CD8-positive, alpha-beta memory T cell (primary cell): ENCODE measurements around the gene TIAM2. TPM values are rescaled to one million over a fixed set of nuclear protein-coding genes. Genes with fewer than 3 reads are reported as not detected.
"Not testable (repeated sequence)": the region's sequence is repeated elsewhere in the genome, so short reads cannot be mapped to it uniquely, and the experiment has no call there.

Experiments
- CTCF ChIA-PET: fragments of 350-600 bp; sonication (Branson Sonifier 250); formaldehyde crosslinking; loops from one replicate; lab custom pipeline; 2021; ENCODE audit warnings: antibody characterized with exemption; lab: Charles Lee
- POLR2A ChIA-PET: fragments of 350-600 bp; sonication (Branson Sonifier 250); formaldehyde crosslinking; loops from one replicate; lab custom pipeline; 2021; ENCODE audit warnings: antibody characterized with exemption; lab: Charles Lee
- DNase-seq, 5 donors: peaks; one replicate each; pipeline versions ENCODE4 v3.0.0 to v3.0.0-alpha.2; 2020 to 2022; ENCODE audit warnings: mixed read lengths in 1 of 5
- H3K27ac ChIP-seq: one replicate; pipeline ENCODE4 v1.7.0; 2013; ENCODE audit warnings: low read depth, mild to moderate bottlenecking, low read length, moderate library complexity
- H3K27me3 ChIP-seq: 2 replicates; pipeline ENCODE4 v1.7.0; 2013; ENCODE audit warnings: low read length, mild to moderate bottlenecking; ENCODE audit not compliant: insufficient read depth, poor library complexity, severe bottlenecking
- H3K36me3 ChIP-seq: 2 replicates; pipeline ENCODE4 v1.7.0; 2013; ENCODE audit warnings: mild to moderate bottlenecking, low read length, moderate library complexity; ENCODE audit not compliant: insufficient read depth
- H3K4me1 ChIP-seq: 2 replicates; pipeline ENCODE4 v1.7.0; 2013; ENCODE audit warnings: mild to moderate bottlenecking, low read length, moderate library complexity; ENCODE audit not compliant: insufficient read depth
- H3K4me3 ChIP-seq: 2 replicates; pipeline ENCODE4 v1.7.0; 2013; ENCODE audit warnings: mild to moderate bottlenecking, low read length
- H3K9me3 ChIP-seq: 2 replicates; pipeline ENCODE4 v1.7.0; 2013; ENCODE audit warnings: mild to moderate bottlenecking, low read length
- H3K27ac Mint-ChIP-seq, 8 donors: one replicate each; pipeline ENCODE4 v1.8.0; 2020 to 2021; ENCODE audit warnings: mixed read lengths in 8 of 8, mild to moderate bottlenecking in 6 of 8, inconsistent platforms in 3 of 8, moderate library complexity in 3 of 8
- H3K27me3 Mint-ChIP-seq, 2 donors: one replicate each; pipeline ENCODE4 v1.8.0; 2020 to 2021; ENCODE audit warnings: mixed read lengths in 2 of 2, mild to moderate bottlenecking in 1 of 2, moderate library complexity in 1 of 2
- H3K36me3 Mint-ChIP-seq, 3 donors: one replicate each; pipeline ENCODE4 v1.8.0; 2020 to 2021; ENCODE audit warnings: mixed read lengths in 3 of 3, inconsistent platforms in 1 of 3, mild to moderate bottlenecking in 1 of 3
- H3K4me1 Mint-ChIP-seq, 3 donors: one replicate each; pipeline ENCODE4 v1.8.0; 2020 to 2021; ENCODE audit warnings: mixed read lengths in 3 of 3, inconsistent platforms in 1 of 3, mild to moderate bottlenecking in 1 of 3
- H3K4me3 Mint-ChIP-seq, 7 donors: one replicate each; pipeline ENCODE4 v1.8.0; 2020 to 2021; ENCODE audit warnings: mixed read lengths in 7 of 7, mild to moderate bottlenecking in 6 of 7, moderate library complexity in 4 of 7, inconsistent platforms in 2 of 7
- H3K9me3 Mint-ChIP-seq, 5 donors: one replicate each; pipeline ENCODE4 v1.8.0; 2020 to 2022; ENCODE audit warnings: mixed read lengths in 5 of 5, mild to moderate bottlenecking in 3 of 5, moderate library complexity in 2 of 5, inconsistent platforms in 1 of 5
- polyA plus RNA-seq: library from polyadenylated mRNA; unstranded; fragments of 300-500 nt; fragmentation: Illumina TruSeq; gene quantifications from one replicate; pipeline ENCODE4 v1.2.3, GENCODE V29; 2021
- total RNA-seq, 2 experiments: library from RNA; stranded (reverse); gene quantifications; one replicate each; pipeline ENCODE4 v1.2.3, GENCODE V29; 2021

TIAM2 gene
- total and polyA plus RNA-seq, 3 experiments from 2014 or later, result 1.1 to 31.1 (median 24.5) TPM

DNA sequence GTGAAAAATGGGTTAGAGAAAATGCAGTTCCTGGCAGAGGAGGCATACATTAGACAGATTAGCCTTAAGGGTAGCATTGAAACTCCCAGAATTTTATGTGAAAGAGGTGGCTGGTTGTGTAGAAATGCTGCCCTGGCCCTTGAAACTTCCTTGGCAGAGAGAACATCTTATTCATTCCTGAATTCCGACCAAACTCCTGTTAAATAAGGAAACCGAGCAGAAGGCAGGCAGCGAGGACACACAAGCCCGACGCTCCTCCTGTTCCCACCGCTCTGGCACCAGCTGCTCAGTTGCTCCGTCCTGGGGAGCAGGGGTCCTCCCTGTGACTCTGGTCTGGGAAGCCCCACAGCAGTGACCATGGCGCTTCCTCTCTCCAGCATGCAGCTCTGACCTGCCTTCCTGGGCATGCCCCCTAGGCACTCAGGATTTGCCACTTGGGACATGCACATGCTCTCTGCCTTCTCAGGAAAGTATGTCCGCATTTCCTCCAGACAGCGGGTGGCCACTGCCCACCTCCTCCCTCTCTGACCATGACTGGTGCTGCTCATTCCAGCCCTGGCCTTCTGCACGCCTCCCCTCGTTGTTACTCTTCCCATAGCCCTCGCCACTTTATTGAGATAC is 233.5 kb downstream of the TIAM2 start:
- H3K4me3 Mint-ChIP-seq, result no peak overlapping the region
- Histone ChIP-seq H3K4me3 (no peak overlapping the region), H3K27ac (no peak overlapping the region), H3K27me3 (no peaks in the 10 kb centered on the region), H3K9me3 (no peaks in the 10 kb centered on the region), H3K36me3 (no peaks in the 10 kb centered on the region), H3K4me1 (peaks cover 11% of the 10 kb centered on the region)
- peaks cover 0 to 3% (median 0%) of the 10 kb centered on the region in 5 donors for H3K9me3 Mint-ChIP-seq
- H3K4me1 Mint-ChIP-seq, result peaks cover 11% of the 10 kb centered on the region in 3 donors
- H3K36me3 Mint-ChIP-seq, result peaks cover 0 to 8% (median 4%) of the 10 kb centered on the region in 3 donors
- no peak for DNase-seq
- ChIA-PET CTCF (no interaction called here), POLR2A (no interaction called here)
- peaks cover 0 to 4% of the 10 kb centered on the region in 2 donors for H3K27me3 Mint-ChIP-seq
- H3K27ac Mint-ChIP-seq, result no peak overlapping the region

- CTCF ChIA-PET, result not testable (repeated sequence)
Observed at GRCh38 chr6:155230975-155231374, 235.9 kb downstream of the TIAM2 start.

GRCh38 chr6:155232848-155233247 is 237.7 kb downstream of the TIAM2 start:
- Histone ChIP-seq H3K27ac (no peak overlapping the region), H3K27me3 (no peaks in the 10 kb centered on the region), H3K4me1 (no peaks in the 10 kb centered on the region), H3K4me3 (no peak overlapping the region), H3K9me3 (no peaks in the 10 kb centered on the region), H3K36me3 (no peaks in the 10 kb centered on the region)
- CTCF ChIA-PET, result interaction anchor here (1.5 kb wide), 1 partner anchor 20 kb away, joined by 3 read pairs; no protein-coding TSS in a partner anchor
- DNase-seq, result no peak
- Mint-ChIP-seq H3K4me1 (no peaks in the 10 kb centered on the region), H3K9me3 (peaks cover 0 to 3% (median 0%) of the 10 kb centered on the region in 5 donors), H3K27ac (peak overlapping the region in 1 of 8 donors; percentile 29), H3K36me3 (peaks cover 0 to 8% (median 2%) of the 10 kb centered on the region in 3 donors), H3K27me3 (peaks cover 5% of the 10 kb centered on the region in 2 donors), H3K4me3 (no peak overlapping the region)
- POLR2A ChIA-PET, result no interaction called here

More at GRCh38 chr6:155230975-155231374, 235.9 kb downstream of the TIAM2 start:
- not testable (repeated sequence) for H3K36me3 ChIP-seq, H3K4me3 Mint-ChIP-seq, H3K27ac ChIP-seq, H3K36me3 Mint-ChIP-seq, H3K4me3 ChIP-seq, H3K9me3 ChIP-seq, H3K9me3 Mint-ChIP-seq, H3K4me1 ChIP-seq, H3K27ac Mint-ChIP-seq, H3K27me3 Mint-ChIP-seq, DNase-seq, H3K27me3 ChIP-seq, H3K4me1 Mint-ChIP-seq
- POLR2A ChIA-PET, result interaction anchor here (0.6 to 0.7 kb wide), 2 partner anchors 9 to 165 kb away, joined by 3 read pairs; no protein-coding TSS in a partner anchor

- no peak overlapping the region for H3K27ac ChIP-seq
- Mint-ChIP-seq H3K27me3 (peaks cover 2 to 17% of the 10 kb centered on the region in 2 donors), H3K36me3 (peaks cover 0 to 14% (median 0%) of the 10 kb centered on the region in 3 donors), H3K27ac (no peak overlapping the region), H3K4me1 (no peaks in the 10 kb centered on the region), H3K4me3 (no peak overlapping the region), H3K9me3 (peaks cover 0 to 6% (median 0%) of the 10 kb centered on the region in 5 donors)
- no peaks in the 10 kb centered on the region for H3K4me1 ChIP-seq
- POLR2A ChIA-PET, result no interaction called here
- H3K4me3 ChIP-seq, result no peak overlapping the region
- H3K9me3 ChIP-seq, result no peaks in the 10 kb centered on the region
- DNase-seq, result no peak
- H3K27me3 ChIP-seq, result no peaks in the 10 kb centered on the region
- H3K36me3 ChIP-seq, result no peaks in the 10 kb centered on the region
- CTCF ChIA-PET, result no interaction called here
Observed at GRCh38 chr6:155234167-155234566, 239.1 kb downstream of the TIAM2 start.

DNA sequence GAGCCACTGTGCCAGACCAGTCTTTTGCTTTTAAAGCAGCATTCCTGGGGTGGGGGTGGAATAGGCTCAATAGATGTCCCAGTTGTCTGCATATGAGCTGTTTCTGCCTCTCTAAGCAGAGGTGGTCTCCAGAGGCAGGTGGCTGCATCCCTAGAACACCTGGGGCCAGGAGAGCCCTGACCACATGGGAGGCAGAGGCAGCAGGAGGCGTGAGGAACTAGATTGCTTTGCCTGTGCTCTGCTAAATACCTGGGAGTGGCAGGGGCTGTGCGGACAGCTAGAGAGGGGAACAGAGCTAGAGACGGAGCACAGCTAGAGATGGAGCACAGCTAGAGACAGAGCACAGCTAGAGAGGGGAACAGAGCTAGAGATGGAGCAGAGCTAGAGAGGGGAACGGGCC is 239.6 kb downstream of the TIAM2 start:
- no peaks in the 10 kb centered on the region for H3K27me3 ChIP-seq
- no peaks in the 10 kb centered on the region for H3K4me1 Mint-ChIP-seq
- no peaks in the 10 kb centered on the region for H3K36me3 ChIP-seq
- CTCF ChIA-PET, result interaction anchor here (1.4 kb wide), 1 partner anchor 10 kb away, joined by 4 read pairs; no protein-coding TSS in a partner anchor
- no peak overlapping the region for H3K4me3 Mint-ChIP-seq
- no peak overlapping the region for H3K27ac Mint-ChIP-seq
- H3K9me3 ChIP-seq, result no peaks in the 10 kb centered on the region
- H3K27me3 Mint-ChIP-seq, result peaks cover 2 to 17% of the 10 kb centered on the region in 2 donors
- H3K4me1 ChIP-seq, result no peaks in the 10 kb centered on the region
- peaks cover 0 to 14% (median 0%) of the 10 kb centered on the region in 3 donors for H3K36me3 Mint-ChIP-seq
- no peak overlapping the region for H3K27ac ChIP-seq
- H3K4me3 ChIP-seq, result no peak overlapping the region
- DNase-seq, result no peak
- POLR2A ChIA-PET, result no interaction called here
- peaks cover 0 to 6% (median 0%) of the 10 kb centered on the region in 5 donors for H3K9me3 Mint-ChIP-seq

DNA sequence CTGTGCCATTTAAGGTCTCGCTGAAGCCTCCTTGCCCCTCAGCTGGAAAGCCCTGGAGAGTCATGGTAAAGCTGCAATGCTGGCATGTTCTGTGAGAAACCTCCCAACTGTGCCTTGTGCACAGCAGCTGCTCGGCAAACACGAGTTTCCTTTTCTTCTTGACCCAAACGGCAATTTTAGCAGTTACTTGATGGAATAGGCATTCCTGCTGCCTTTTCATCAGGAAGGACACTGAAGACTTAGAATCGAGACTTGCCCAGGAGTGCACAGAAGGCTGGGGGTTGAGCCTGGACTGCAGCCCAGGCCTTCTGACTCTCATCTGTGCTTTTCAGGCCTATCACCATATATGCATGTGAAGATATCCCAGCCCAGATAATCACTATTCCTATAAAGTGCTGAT is 240.0 kb downstream of the TIAM2 start:
- no peak for DNase-seq
- no peaks in the 10 kb centered on the region for H3K9me3 ChIP-seq
- H3K4me1 Mint-ChIP-seq, result no peaks in the 10 kb centered on the region
- H3K36me3 Mint-ChIP-seq, result peaks cover 0 to 14% (median 0%) of the 10 kb centered on the region in 3 donors
- ChIA-PET POLR2A (no interaction called here), CTCF (interaction anchor here (1.4 kb wide), 1 partner anchor 10 kb away, joined by 4 read pairs; no protein-coding TSS in a partner anchor)
- H3K9me3 Mint-ChIP-seq, result peaks cover 0 to 6% (median 0%) of the 10 kb centered on the region in 5 donors
- no peaks in the 10 kb centered on the region for H3K4me1 ChIP-seq
- no peak overlapping the region for H3K27ac Mint-ChIP-seq
- H3K4me3 Mint-ChIP-seq, result no peak overlapping the region
- no peaks in the 10 kb centered on the region for H3K36me3 ChIP-seq
- H3K27me3 ChIP-seq, result no peaks in the 10 kb centered on the region
- H3K27me3 Mint-ChIP-seq, result peaks cover 2 to 17% of the 10 kb centered on the region in 2 donors
- no peak overlapping the region for H3K4me3 ChIP-seq
- H3K27ac ChIP-seq, result no peak overlapping the region

- Histone ChIP-seq H3K27me3 (no peaks in the 10 kb centered on the region), H3K9me3 (no peaks in the 10 kb centered on the region), H3K36me3 (no peaks in the 10 kb centered on the region), H3K27ac (no peak overlapping the region), H3K4me1 (no peaks in the 10 kb centered on the region), H3K4me3 (no peak overlapping the region)
- Mint-ChIP-seq H3K4me1 (no peaks in the 10 kb centered on the region), H3K27ac (no peak overlapping the region), H3K27me3 (peaks cover 3 to 17% of the 10 kb centered on the region in 2 donors), H3K9me3 (peaks cover 0 to 3% (median 0%) of the 10 kb centered on the region in 5 donors), H3K36me3 (peaks cover 0 to 9% (median 0%) of the 10 kb centered on the region in 3 donors), H3K4me3 (no peak overlapping the region)
- POLR2A ChIA-PET, result interaction anchor here (0.5 kb wide), 1 partner anchor 49 kb away, joined by 3 read pairs; no protein-coding TSS in a partner anchor
- no peak for DNase-seq
- CTCF ChIA-PET, result no interaction called here
Observed at GRCh38 chr6:155237613-155238012, 242.5 kb downstream of the TIAM2 start.

- Histone ChIP-seq H3K36me3 (no peaks in the 10 kb centered on the region), H3K4me1 (no peaks in the 10 kb centered on the region), H3K9me3 (no peaks in the 10 kb centered on the region), H3K27me3 (no peaks in the 10 kb centered on the region), H3K4me3 (no peak overlapping the region), H3K27ac (no peak overlapping the region)
- peaks cover 0 to 3% (median 0%) of the 10 kb centered on the region in 5 donors for H3K9me3 Mint-ChIP-seq
- H3K4me3 Mint-ChIP-seq, result no peak overlapping the region
- no peaks in the 10 kb centered on the region for H3K4me1 Mint-ChIP-seq
- H3K27ac Mint-ChIP-seq, result no peak overlapping the region
- no peak for DNase-seq
- ChIA-PET POLR2A (no interaction called here), CTCF (no interaction called here)
- peaks cover 2 to 17% of the 10 kb centered on the region in 2 donors for H3K27me3 Mint-ChIP-seq
- peaks cover 0 to 9% (median 0%) of the 10 kb centered on the region in 3 donors for H3K36me3 Mint-ChIP-seq
Observed at GRCh38 chr6:155240905-155241600, 245.9 kb downstream of the TIAM2 start.
